Measurements from ENCODE around the gene TMEM121B. TPM values are rescaled to one million over a fixed set of nuclear protein-coding genes. Genes with fewer than 3 reads are reported as not detected.

TMEM121B gene
- total RNA-seq, 1 donor from 2014 or later = 12.2 TPM

GRCh38 chr22:17083811-17084441 lies 37.2 kb downstream of the TMEM121B start:
- H3K27ac Mint-ChIP-seq (ENCODE audit: unreplicated experiment) = no peak overlapping the region
- peaks cover 9% of the 10 kb centered on the region for H3K4me1 Mint-ChIP-seq
- H3K27me3 Mint-ChIP-seq (ENCODE audit: low read depth) = peaks cover 44% of the 10 kb centered on the region
- H3K4me3 Mint-ChIP-seq = peak overlapping the region; percentile 82
- TF ChIP-seq CTCF (conservative IDR thresholded peaks at IDR 0.05) = no peak
- no peaks in the 10 kb centered on the region for H3K9me3 Mint-ChIP-seq
- DNase-seq (ENCODE audit: low read depth, low spot score) = no peak
- H3K36me3 Mint-ChIP-seq (ENCODE audit: low read depth) = no peaks in the 10 kb centered on the region

GRCh38 chr22:17083255-17083654 lies 37.9 kb downstream of the TMEM121B start:
- H3K9me3 Mint-ChIP-seq = no peaks in the 10 kb centered on the region
- peak overlapping the region; percentile 82 for H3K4me3 Mint-ChIP-seq
- peaks cover 9% of the 10 kb centered on the region for H3K4me1 Mint-ChIP-seq
- H3K27ac Mint-ChIP-seq (ENCODE audit: unreplicated experiment) = no peak overlapping the region
- no peaks in the 10 kb centered on the region for H3K36me3 Mint-ChIP-seq (ENCODE audit: low read depth)
- no peak for TF ChIP-seq CTCF (conservative IDR thresholded peaks at IDR 0.05)
- peaks cover 44% of the 10 kb centered on the region for H3K27me3 Mint-ChIP-seq (ENCODE audit: low read depth)
- DNase-seq (ENCODE audit: low read depth, low spot score) = no peak

- no peaks in the 10 kb centered on the region for H3K9me3 Mint-ChIP-seq
Observed at GRCh38 chr22:17079572-17079971, 41.6 kb downstream of the TMEM121B start.

GRCh38 chr22:17077255-17077654 lies 43.9 kb downstream of the TMEM121B start:
- Mint-ChIP-seq H3K9me3 (no peaks in the 10 kb centered on the region), H3K4me1 (no peaks in the 10 kb centered on the region), H3K27ac (ENCODE audit: unreplicated experiment) (no peak overlapping the region), H3K27me3 (ENCODE audit: low read depth) (peaks cover 22% of the 10 kb centered on the region), H3K36me3 (ENCODE audit: low read depth) (no peaks in the 10 kb centered on the region), H3K4me3 (no peak overlapping the region)
- TF ChIP-seq CTCF (conservative IDR thresholded peaks at IDR 0.05) = no peak
- no peak for DNase-seq (ENCODE audit: low read depth, low spot score)

More at GRCh38 chr22:17079572-17079971, 41.6 kb downstream of the TMEM121B start:
- Mint-ChIP-seq H3K27ac (ENCODE audit: unreplicated experiment) (no peak overlapping the region), H3K36me3 (ENCODE audit: low read depth) (no peaks in the 10 kb centered on the region), H3K27me3 (ENCODE audit: low read depth) (peaks cover 16% of the 10 kb centered on the region), H3K4me3 (no peak overlapping the region), H3K4me1 (peaks cover 4% of the 10 kb centered on the region)
- TF ChIP-seq CTCF (conservative IDR thresholded peaks at IDR 0.05) = no peak
- DNase-seq (ENCODE audit: low read depth, low spot score) = no peak

- DNase-seq (ENCODE audit: low read depth, low spot score) = no peak
- TF ChIP-seq CTCF (conservative IDR thresholded peaks at IDR 0.05) = no peak
- no peaks in the 10 kb centered on the region for H3K9me3 Mint-ChIP-seq
- no peaks in the 10 kb centered on the region for H3K4me1 Mint-ChIP-seq
- H3K4me3 Mint-ChIP-seq = no peak overlapping the region
- no peak overlapping the region for H3K27ac Mint-ChIP-seq (ENCODE audit: unreplicated experiment)
- H3K36me3 Mint-ChIP-seq (ENCODE audit: low read depth) = no peaks in the 10 kb centered on the region
- H3K27me3 Mint-ChIP-seq (ENCODE audit: low read depth) = peaks cover 22% of the 10 kb centered on the region
Observed at GRCh38 chr22:17074648-17075002, 46.5 kb downstream of the TMEM121B start.
